Epidermal melanocyte (primary cell): ENCODE measurements around the gene ADIPOR1.

ENCODE experiments used
- DNase-seq: peaks from one replicate; pipeline ENCODE4 v3.0.0; 2011; ENCODE audit warnings: low spot score; ENCODE audit not compliant: insufficient read length

Gene ADIPOR1

DNA sequence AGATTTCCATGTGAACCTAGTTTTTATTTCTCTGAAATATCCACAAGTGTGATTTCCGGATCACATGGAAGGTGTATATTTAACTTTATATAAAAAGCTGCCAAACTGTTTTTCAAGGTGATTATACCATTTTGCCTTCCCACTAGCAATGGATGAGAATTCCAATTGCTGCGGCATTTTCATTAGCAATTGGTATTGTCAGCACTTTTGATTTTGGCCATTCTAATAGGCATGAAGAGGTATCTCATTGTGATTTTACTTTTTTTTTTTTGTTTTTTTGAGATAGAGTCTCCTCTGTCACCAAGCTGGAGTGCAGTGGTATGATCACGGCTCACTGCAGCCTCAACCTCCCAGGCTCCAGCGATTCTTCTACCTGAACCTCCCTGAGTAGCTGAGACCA, 13.9 kb upstream of the ADIPOR1 start:
- DNase-seq: no peak

DNA sequence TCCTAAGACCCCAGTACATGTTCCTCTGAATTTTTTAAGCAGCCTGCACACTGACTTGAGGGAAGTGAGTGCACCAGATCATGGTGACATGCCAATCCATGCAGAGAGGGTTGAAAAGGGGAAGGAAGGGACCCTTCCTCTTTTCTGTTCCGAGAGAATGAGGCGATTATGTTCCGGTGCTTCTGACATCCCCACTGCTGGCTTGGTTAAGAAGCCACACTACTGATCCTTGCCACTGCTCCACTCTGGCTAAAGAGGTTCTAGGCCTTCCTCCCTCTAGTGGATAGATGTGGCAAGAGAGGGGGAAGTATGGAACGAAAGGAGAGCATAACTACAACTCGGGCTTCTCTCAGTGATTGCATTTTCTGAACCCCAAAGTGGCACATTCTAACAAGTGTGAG, 10.8 kb upstream of the ADIPOR1 start:
- DNase-seq: peak; percentile 59

DNA sequence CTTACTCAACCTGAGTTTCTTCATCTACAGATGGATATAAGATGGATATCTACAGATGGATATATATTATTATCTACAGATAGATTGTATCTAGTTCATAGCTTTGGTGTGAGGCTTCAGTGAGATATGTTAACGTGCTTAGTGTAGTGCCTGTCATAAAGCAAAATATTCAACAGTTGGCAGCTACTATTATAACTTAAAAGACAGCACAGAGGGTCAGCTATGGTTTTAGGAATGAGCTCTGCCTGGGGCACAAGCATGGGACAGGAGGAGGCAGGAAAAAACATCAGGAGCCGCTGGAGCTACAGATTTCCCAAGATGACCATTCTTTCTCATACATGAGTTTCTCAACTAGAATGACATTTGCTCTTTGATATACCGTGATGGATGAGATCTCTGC, 10.2 kb upstream of the ADIPOR1 start:
- DNase-seq: no peak

DNA sequence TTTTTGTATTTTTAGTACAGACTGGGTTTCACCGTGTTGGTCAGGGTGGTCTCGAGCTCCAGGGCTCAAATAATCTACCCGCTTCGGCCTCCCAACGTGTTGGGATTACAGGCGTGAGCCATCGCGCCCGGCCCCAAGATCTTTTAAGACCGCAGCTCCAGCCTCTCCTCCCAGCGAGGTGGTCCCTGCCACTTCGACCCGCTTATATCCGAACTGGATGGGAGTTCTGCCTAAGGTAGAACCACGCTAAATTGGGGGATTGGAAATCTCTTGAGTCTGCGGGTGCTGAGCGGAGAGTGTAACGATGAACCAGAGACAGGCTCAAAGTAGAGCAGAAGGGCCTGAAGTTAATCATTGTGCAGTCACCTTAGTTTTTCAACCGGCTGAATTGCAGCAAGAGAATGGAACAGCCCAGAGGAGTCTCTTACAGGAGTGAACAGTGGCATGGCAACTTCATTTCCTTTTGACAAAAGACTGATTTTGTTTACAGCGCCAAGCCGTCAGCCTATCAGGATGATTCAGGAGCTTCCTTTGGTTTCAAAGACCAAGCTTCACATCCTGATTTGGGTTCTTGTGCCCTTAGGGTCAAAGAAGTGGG, 9.7 kb upstream of the ADIPOR1 start:
- no peak for DNase-seq

DNA sequence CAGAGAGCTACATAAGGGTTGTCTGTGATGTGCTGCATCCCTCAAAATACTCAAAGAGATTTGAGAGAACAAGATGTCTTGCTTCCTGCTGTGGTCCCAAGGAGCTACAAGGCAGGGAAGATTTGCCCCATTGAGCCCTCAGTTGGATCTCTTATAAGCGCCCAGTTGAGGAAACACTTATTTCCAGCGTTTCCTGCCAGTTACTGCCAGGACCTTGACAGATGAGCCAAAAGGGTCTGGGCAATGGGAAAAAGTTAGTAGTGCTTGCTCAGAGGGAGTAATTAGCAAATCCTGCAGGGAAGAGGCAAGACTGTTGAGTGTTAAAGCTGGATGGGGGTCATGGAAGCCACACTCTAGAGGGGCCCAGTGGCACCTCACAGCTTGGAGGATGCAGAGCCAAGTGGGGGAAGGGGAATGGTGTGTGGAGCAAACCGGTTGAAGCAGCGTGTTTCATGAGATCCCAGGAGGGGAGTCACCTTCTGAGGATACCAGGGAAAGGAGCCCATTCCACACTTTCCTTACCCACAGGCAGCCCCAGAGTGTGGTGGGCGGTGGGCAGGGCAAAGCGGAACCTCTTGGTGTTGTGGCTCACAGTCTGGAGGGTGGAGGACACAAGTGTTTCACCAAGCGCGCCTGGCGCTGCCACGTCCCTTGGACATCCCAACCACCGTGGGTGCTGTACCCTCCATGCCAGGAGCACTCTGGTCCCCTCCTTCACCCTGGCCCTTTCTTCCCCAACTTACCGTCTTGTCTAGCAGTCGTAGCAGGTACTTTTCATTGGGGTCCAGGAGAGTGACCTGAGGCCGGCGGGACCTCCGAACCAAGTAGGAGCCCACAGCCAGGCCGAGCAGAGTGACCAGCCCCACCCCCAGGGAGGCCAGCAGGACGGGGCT, 8.1 kb upstream of the ADIPOR1 start:
- DNase-seq: no peak

DNA sequence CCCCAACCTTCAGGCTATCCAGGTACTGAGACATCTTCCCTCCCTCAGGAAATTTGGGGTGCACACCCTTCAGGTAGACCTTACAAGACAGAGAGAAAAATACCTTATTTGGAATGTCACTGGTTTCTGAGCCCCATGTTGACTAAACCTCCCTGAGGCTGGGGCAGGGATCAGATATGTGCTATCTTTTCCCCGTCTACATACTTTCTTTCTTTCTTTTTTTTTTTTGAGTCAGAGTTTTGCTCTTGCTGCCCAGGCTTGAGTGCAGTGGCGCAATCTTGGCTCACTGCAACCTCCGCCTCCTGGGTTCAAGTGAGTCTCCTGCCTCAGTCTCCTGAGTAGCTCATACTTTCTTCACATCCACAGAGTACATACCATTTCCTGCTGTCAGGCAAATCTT, 7.3 kb upstream of the ADIPOR1 start:
- DNase-seq: no peak

DNA sequence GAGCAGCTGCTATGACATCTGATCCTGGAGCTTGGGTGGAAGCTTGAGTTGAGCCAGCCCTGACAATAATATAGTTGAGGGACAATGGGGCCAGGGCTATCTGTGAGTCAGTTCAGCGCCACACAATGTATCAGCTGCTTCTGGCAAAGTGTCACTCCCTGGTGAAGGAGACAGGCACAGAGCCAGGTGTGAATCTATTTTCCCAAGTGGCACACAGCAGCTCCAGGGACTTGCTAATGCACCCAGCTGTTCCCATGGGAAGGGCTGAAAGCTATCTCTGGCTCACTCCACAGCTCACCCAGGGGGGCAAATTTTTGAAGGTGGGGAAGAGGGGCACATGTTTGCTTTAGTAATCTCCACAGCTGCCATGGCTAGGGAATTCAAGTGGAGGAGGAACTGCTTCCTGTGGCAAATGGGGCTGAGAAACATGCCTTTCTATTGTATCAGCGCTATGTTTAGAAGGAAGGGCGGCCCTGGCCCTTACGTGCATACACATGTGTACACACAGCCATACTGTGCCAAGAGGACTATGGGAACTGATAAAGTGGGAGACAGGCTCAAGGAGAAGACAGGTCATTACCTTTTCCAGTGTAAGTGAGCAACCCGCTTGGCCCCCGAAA, 6.8 kb upstream of the ADIPOR1 start:
- no peak for DNase-seq

DNA sequence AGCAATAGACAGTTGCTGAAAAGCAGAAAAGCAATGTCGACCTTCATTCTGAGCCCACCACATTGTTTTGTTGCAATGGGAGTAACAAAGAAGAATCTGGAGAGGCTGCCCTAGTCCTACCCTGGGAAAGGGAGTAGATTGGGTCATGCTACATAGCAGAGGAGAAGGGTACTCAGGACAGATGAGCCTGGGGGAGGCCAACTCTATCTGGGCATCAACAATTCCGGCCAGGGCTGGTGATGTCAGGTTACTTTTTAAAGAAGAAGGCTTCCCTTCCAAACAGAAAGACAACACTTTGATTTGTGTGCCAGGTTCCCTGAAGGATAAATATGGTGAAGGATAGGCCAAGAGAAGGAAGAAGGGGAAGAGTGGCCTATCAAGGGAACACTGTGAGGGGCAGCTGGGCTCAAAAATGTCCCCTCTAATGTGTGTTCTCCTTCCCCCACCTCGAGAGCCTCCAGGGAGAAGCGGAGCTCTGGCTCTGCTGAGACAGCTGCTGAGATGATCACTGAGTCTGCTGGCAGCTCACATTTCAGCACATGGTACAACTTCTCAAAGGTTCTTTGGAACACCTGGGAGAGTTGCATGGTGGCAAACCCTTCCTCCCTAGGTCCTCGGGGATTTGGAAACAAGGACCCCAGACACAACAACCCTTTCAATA, 3.2 kb upstream of the ADIPOR1 start:
- no peak for DNase-seq

DNA sequence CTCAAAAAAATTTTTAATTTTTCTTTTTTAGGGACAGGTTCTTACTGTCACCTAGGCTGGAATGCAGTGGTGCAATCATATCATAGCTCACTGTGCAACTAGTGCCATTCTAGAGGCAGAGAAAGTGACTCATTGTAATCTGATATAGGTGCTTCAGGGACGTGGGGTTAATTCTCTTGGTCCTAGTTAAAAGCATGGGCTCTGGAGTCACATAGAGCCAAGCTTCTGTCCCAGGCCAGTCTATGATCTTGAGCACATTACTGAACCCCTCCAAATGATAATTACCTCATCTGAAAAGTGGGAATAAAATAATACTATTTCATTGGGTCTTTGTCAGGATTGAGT, 1.1 kb upstream of the ADIPOR1 start:
- no peak for DNase-seq

DNA sequence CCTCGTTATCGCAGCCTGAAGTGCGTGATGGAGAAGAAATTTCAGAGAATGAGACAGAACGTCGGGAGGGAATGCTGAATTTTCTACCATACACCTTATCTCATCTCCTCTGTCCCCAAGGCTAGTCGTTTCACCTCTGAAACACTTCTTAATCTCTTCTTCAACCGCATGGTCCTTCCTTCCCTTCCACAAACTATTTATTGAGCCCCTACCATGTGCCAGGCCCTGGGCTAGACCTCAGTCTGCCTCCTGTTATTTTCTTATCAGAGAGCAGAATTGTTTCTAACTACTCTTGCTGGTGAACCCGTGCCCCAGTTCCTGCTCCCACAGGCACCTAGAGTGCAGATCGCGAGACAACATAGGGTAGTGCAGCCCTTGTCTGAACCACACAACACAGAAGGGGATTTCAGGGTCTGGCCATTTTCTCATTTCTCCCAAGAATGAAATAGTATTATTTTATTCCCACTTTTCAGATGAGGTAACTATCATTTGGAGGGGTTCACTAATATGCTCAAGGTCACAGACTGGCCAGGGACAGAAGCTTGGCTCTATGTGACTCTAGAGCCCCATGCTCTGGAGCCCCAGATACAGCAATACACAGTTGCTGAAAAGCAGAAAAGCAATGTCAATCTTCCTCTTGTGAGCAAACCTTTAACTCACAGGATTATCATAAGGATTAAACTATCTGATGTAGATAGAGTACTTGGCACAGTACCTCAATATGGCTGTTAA, 598 bp upstream of the ADIPOR1 start:
- DNase-seq: no peak

DNA sequence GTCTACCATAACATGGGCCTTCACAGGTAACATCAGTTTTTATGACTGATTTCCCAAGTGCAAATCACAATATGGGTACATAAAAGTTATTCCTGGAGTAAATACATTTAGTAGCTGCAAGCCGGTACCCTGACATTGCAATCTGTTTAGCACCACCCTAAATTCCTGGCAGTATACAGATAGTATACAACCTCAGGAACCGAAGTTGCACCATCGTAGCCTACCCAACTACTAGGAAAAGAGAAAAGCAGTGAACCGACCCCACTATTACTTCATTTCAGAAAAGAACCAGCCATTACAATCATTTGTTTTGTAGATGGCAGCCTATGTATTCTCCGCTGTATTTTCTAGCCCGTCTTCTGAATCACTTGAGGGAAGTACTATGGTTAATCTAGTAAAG, 1.1 kb downstream of the ADIPOR1 start:
- no peak for DNase-seq

DNA sequence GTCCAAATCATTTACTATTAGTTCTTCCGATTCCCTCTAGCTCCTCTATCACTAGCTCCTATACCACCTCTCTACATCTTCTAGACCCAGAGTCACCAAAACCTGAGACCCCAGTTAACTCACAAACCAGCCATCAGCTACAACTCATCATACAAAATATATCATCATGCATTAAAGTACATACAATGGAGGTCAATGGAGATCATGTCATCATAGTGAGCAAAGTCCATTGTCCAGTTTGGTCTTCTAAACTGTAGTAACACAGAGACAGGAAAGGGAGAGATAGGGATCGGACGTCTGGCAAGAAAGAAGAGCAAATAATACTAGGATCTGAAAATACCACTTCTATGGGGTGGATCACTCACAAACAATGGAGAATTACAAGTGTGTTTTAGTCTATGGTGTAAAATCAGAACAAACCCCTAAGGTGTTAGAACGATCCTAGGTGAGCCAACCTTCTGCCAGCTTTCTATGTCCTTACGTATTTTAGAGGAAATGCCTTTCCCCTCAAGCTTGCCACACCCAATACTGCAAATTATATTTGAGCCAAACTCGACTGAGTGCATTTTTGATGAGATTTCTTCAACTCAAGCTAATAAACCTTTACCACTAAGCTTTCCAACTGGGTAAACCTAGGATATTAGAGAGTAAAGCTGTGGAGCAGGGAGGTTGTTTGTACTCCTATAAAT, 3.9 kb downstream of the ADIPOR1 start:
- no peak for DNase-seq

DNA sequence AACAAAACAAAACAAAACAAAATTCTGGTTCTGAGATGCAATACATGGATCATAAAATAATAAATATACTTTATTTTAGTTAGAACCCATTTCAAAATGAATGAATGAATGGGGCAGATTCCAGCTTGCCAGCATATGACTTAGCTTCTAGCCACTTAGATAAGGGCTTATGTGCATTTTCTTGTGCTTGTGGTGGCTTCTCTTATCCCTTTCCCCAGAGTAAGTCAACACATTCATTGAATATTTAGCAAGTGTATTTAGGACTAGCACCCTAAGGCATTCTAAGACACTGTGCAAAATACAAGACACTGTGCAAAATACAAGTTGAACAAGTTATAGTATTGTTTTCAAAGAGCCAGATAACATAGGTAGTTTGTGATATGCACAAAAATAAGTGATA, 4.7 kb downstream of the ADIPOR1 start:
- DNase-seq: no peak

DNA sequence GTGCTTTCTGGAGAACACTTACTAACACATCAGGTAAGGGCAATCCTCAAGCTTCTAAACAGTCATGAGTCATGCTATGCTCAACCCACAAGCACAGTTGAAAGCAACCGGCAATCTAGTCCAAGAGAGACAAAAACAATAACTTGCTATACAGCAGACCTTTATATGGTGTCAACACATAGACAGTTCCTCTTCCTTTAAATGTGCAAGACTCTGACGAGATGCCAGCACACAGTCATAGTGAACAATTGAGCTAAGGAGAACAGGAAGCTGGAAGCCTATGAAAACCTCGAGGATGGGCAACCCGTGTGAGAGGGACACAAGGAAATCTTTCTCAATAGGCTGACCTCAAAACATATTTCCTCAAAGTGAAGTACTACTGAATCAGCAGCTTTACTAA, 5.3 kb downstream of the ADIPOR1 start:
- peak; percentile 71 for DNase-seq

DNA sequence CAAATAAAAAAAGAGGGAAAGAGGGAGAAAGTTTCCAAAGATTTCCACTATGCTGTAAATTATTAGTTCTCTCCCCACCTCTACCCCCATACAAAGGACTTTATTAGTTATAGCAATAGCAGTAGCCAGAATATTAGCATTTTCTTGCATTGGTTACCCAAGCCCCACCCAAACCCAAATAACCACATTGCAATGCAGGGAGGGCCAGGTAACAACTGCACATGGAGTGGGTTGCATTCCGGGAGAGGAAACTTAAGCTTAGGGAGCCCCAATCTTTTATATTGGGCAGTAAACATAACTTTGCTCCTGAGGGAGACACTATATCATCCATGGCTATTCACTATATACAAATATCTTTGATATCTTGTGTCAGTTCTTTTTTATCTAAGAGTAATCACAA, 6.0 kb downstream of the ADIPOR1 start:
- no peak for DNase-seq

DNA sequence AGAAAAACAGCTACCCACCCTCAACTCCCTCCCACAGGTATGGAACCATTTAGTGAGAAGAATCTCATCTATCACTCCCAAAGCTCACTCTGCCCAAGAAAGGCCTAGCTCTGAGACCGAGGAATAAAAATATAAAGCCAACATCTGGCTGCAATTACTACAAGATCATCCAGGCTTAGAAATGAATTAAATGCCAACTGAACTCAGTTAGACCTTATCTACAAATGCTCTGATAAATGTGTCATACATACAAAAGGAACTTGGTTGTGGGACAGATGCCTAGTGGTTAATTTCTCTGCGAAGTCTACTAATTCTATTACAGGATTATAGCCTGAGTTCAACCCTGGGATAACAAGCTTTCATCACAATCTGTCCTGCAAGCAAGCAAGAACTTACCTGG, 6.7 kb downstream of the ADIPOR1 start:
- DNase-seq: no peak

DNA sequence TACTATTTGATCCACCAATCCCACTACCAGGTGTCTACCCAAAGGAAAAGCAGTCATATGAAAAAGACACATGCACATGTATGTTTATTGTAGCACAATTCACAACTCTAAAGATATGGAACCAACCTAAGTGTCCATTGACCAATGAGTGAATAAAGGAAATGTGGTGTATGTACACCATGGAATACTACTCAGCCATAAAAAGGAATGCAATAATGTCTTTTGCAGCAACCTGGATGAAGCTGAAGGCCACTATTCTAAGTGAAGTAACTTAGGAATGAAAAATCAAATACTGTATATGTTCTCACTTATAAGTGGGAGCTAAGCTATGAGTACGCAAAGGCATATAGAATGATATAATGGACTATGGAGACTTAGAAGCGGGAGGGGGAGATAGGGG, 12.6 kb downstream of the ADIPOR1 start:
- DNase-seq: no peak

DNA sequence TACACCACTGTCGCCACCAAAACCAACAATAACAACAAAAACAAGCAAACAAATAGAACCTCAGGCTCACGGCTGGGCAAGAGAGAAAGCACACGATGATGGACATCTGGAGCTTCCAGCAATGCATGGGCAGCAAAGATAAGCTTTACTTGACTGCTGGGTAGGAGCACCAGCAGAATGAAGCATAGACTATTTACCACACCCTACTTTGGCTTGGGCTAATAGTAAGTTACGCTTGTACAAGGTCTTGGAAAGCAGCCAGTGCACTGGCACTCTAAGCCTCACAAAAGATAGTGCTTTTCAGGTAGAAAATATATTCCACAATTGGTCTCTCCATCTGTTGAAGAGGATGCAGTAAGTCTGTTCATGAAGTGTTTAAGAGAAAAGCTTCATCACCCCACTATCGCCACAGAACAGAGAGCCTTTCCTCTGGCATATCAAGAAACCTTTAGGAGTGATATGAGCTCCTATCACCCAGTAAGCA, 13.6 kb downstream of the ADIPOR1 start:
- no peak for DNase-seq

DNA sequence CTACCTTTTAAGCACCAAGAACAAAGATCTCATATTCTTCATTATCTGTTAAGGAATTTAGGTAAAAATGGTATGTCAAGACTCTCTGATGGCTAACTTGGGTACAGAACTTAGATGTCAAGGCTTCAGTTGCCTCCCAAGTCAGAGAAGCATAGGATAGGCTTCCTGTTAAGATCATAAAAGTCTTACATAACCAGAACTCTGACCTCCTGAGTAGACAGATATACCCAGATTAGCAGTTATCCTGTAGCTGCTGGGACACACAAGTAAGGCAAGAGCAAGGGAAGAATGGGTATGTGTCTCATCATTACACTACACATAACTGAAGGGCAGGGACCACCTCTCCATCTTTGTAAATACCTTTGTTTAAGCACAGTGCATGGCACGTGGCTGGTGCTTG, 15.7 kb downstream of the ADIPOR1 start:
- no peak for DNase-seq

DNA sequence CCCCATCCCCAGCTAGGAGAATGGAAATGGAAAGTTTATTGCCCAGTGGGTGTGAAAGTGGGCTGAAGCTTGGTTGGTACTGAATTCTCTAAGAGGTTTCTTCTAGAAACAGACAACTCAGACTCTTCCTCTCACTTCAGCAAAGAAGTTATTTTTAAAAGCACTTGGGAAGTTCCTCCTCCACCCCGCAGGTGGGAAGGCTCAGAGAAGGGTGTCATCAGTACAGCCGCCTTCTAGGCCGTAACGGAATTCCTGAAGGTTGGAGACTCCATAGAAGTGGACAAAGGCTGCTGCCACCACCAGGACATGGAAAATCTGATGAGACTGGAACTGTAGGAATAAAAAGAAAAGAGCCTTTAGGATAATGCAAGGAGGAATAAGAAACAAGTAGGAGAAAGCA, 16.7 kb downstream of the ADIPOR1 start:
- no peak for DNase-seq

DNA sequence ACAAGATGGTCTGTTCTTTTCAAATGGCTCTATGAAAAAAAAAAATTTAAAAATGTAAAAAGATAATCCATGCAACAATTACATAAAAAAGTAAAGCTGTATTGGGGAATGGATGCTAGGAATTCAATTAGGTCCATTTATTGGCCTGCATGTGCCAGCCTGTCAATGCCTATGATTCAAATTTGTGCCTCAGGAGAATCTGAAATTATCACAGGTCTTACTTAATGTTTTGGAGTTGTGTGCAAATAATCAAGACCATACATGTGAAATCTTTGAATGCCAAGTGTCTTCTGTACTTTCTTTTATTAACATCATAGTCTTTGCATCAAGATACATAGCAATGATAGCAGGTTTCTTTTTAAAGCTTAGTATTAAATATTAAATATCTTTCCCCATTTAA, 17.6 kb downstream of the ADIPOR1 start:
- no peak for DNase-seq
